ENCODE measurements around the gene ITGA11.

ITGA11 gene

GRCh38 chr15:68362537-68363126 is 69.3 kb downstream of the ITGA11 start:
- TF ChIP-seq CTCF (IDR thresholded peaks at IDR 0.05; ENCODE audit: low read depth, low read length, missing control alignments) = no peak
- Histone ChIP-seq H3K27ac (no peak overlapping the region), H3K4me3 (ENCODE audit: low read depth, low read length) (no peak overlapping the region), H3K36me3 (replicated peaks) (peaks cover 36% of the 10 kb centered on the region), H3K27me3 (replicated peaks) (no peaks in the 10 kb centered on the region)
- no peak for DNase-seq
- in situ Hi-C loops (cut with HindIII; ENCODE audit: low pct_ligation_motif_present, low sequenced_read_pairs) = no loop called here

GRCh38 chr15:68360721-68361120 is 71.2 kb downstream of the ITGA11 start:
- in situ Hi-C loops (cut with HindIII; ENCODE audit: low pct_ligation_motif_present, low sequenced_read_pairs) = no loop called here
- no peak for DNase-seq
- TF ChIP-seq CTCF (IDR thresholded peaks at IDR 0.05; ENCODE audit: low read depth, low read length, missing control alignments) = no peak
- Histone ChIP-seq H3K4me3 (ENCODE audit: low read depth, low read length) (no peak overlapping the region), H3K27ac (no peak overlapping the region), H3K36me3 (replicated peaks) (peaks cover 43% of the 10 kb centered on the region), H3K27me3 (replicated peaks) (no peaks in the 10 kb centered on the region)

GRCh38 chr15:68356778-68357177 is 75.2 kb downstream of the ITGA11 start:
- in situ Hi-C loops (cut with HindIII; ENCODE audit: low pct_ligation_motif_present, low sequenced_read_pairs) = no loop called here
- no peaks in the 10 kb centered on the region for H3K27me3 ChIP-seq (replicated peaks)
- no peak overlapping the region for H3K4me3 ChIP-seq (ENCODE audit: low read depth, low read length)
- H3K36me3 ChIP-seq (replicated peaks) = peaks cover 29% of the 10 kb centered on the region
- no peak overlapping the region for H3K27ac ChIP-seq
- no peak for DNase-seq
- TF ChIP-seq CTCF (IDR thresholded peaks at IDR 0.05; ENCODE audit: low read depth, low read length, missing control alignments) = no peak

- peaks cover 33% of the 10 kb centered on the region for H3K36me3 ChIP-seq (replicated peaks)
- TF ChIP-seq CTCF (IDR thresholded peaks at IDR 0.05; ENCODE audit: low read depth, low read length, missing control alignments) = no peak
- H3K27me3 ChIP-seq (replicated peaks) = no peaks in the 10 kb centered on the region
- in situ Hi-C loops (cut with HindIII; ENCODE audit: low pct_ligation_motif_present, low sequenced_read_pairs) = no loop called here
- H3K4me3 ChIP-seq (ENCODE audit: low read depth, low read length) = no peak overlapping the region
- peak overlapping the region; percentile 97 for H3K27ac ChIP-seq
- DNase-seq = peak; percentile 90
These were observed 77.0 kb downstream of the ITGA11 start for GRCh38 chr15:68354923-68355322.

- no peak for DNase-seq
- Histone ChIP-seq H3K4me3 (ENCODE audit: low read depth, low read length) (no peak overlapping the region), H3K36me3 (replicated peaks) (peaks cover 39% of the 10 kb centered on the region), H3K27me3 (replicated peaks) (no peaks in the 10 kb centered on the region), H3K27ac (peak overlapping the region; percentile 97)
- peak; percentile 10 for TF ChIP-seq CTCF (IDR thresholded peaks at IDR 0.05; ENCODE audit: low read depth, low read length, missing control alignments)
- in situ Hi-C loops (cut with HindIII; ENCODE audit: low pct_ligation_motif_present, low sequenced_read_pairs) = no loop called here
These were observed 77.7 kb downstream of the ITGA11 start for GRCh38 chr15:68354268-68354667.

Data from brain microvascular endothelial cell (primary cell).